ENCODE measurements around the gene CPNE5. TPM values are rescaled to one million over a fixed set of nuclear protein-coding genes. Genes with fewer than 3 reads are reported as not detected.

CPNE5 gene
- total RNA-seq, 2 experiments from 2014 or later = 0.19 to 0.28 TPM

- DNase-seq = no peak
- Mint-ChIP-seq H3K36me3 (ENCODE audit: low read depth) (peaks cover 72% of the 10 kb centered on the region), H3K27me3 (no peaks in the 10 kb centered on the region), H3K27ac (no peak overlapping the region), H3K4me3 (no peak overlapping the region), H3K4me1 (ENCODE audit: low read depth) (no peaks in the 10 kb centered on the region), H3K9me3 (no peaks in the 10 kb centered on the region)
- no peak overlapping the region for H3K4me3 ChIP-seq (ENCODE audit: low read length)
- intact Hi-C loops (cut with DNase I, micrococcal nuclease) = no loop called here
- no peaks in the 10 kb centered on the region for H3K9me3 ChIP-seq (ENCODE audit: control insufficient read depth in 1 of 2, insufficient read depth in 1 of 2, low read length in 2 of 2)
- H3K36me3 ChIP-seq (ENCODE audit: insufficient read depth, low read length) = peaks cover 45% of the 10 kb centered on the region
- no peaks in the 10 kb centered on the region for H3K4me1 ChIP-seq (ENCODE audit: insufficient read depth, low read length)
- no peaks in the 10 kb centered on the region for H3K27me3 ChIP-seq (ENCODE audit: control insufficient read depth in 1 of 2, insufficient read depth in 2 of 2, low read length in 2 of 2)
- H3K27ac ChIP-seq (ENCODE audit: low read depth in 1 of 2, low read length in 2 of 2) = no peak overlapping the region
- ATAC-seq (ENCODE audit: poor library complexity) = no peak
- ChIA-PET POLR2A (interaction anchor here (0.8 kb wide), 1 partner anchor 88 kb away, joined by 3 read pairs; no protein-coding TSS in a partner anchor), CTCF (interaction anchor here (1.2 kb wide), 1 partner anchor 24 kb away, joined by 3 read pairs; no protein-coding TSS in a partner anchor)
- no peak for TF ChIP-seq CTCF (IDR thresholded peaks at IDR 0.05)
These were observed 18.1 kb upstream of the CPNE5 start for GRCh38 chr6:36857325-36857724.

GRCh38 chr6:36856277-36856676, 17.0 kb upstream of the CPNE5 start:
- intact Hi-C loops (cut with DNase I, micrococcal nuclease) = no loop called here
- Histone ChIP-seq H3K4me3 (ENCODE audit: low read length) (no peak overlapping the region), H3K27me3 (ENCODE audit: control insufficient read depth in 1 of 2, insufficient read depth in 2 of 2, low read length in 2 of 2) (no peaks in the 10 kb centered on the region), H3K36me3 (ENCODE audit: insufficient read depth, low read length) (peaks cover 44% of the 10 kb centered on the region), H3K27ac (ENCODE audit: low read depth in 1 of 2, low read length in 2 of 2) (no peak overlapping the region), H3K9me3 (ENCODE audit: control insufficient read depth in 1 of 2, insufficient read depth in 1 of 2, low read length in 2 of 2) (no peaks in the 10 kb centered on the region), H3K4me1 (ENCODE audit: insufficient read depth, low read length) (no peaks in the 10 kb centered on the region)
- no peak for DNase-seq
- no peaks in the 10 kb centered on the region for H3K27me3 Mint-ChIP-seq
- H3K9me3 Mint-ChIP-seq = no peaks in the 10 kb centered on the region
- H3K4me1 Mint-ChIP-seq (ENCODE audit: low read depth) = no peaks in the 10 kb centered on the region
- ATAC-seq (ENCODE audit: poor library complexity) = no peak
- H3K27ac Mint-ChIP-seq = no peak overlapping the region
- ChIA-PET POLR2A (no interaction called here), CTCF (interaction anchor here (1.2 kb wide), 1 partner anchor 25 kb away, joined by 3 read pairs; no protein-coding TSS in a partner anchor)
- no peak overlapping the region for H3K4me3 Mint-ChIP-seq
- peaks cover 73% of the 10 kb centered on the region for H3K36me3 Mint-ChIP-seq (ENCODE audit: low read depth)
- no peak for TF ChIP-seq CTCF (IDR thresholded peaks at IDR 0.05)

GRCh38 chr6:36855750-36856149, 16.5 kb upstream of the CPNE5 start:
- DNase-seq (no peak), ATAC-seq (ENCODE audit: poor library complexity) (no peak)
- Mint-ChIP-seq H3K4me3 (no peak overlapping the region), H3K27me3 (no peaks in the 10 kb centered on the region), H3K9me3 (peaks cover 2% of the 10 kb centered on the region), H3K36me3 (ENCODE audit: low read depth) (peaks cover 71% of the 10 kb centered on the region), H3K27ac (no peak overlapping the region), H3K4me1 (ENCODE audit: low read depth) (no peaks in the 10 kb centered on the region)
- H3K9me3 ChIP-seq (ENCODE audit: control insufficient read depth in 1 of 2, insufficient read depth in 1 of 2, low read length in 2 of 2) = peaks cover 4% of the 10 kb centered on the region in 2 experiments
- ChIA-PET POLR2A (no interaction called here), CTCF (no interaction called here)
- no peak for TF ChIP-seq CTCF (IDR thresholded peaks at IDR 0.05)
- no peaks in the 10 kb centered on the region for H3K4me1 ChIP-seq (ENCODE audit: insufficient read depth, low read length)
- intact Hi-C loops (cut with DNase I, micrococcal nuclease) = no loop called here
- H3K27me3 ChIP-seq (ENCODE audit: control insufficient read depth in 1 of 2, insufficient read depth in 2 of 2, low read length in 2 of 2) = no peaks in the 10 kb centered on the region
- no peak overlapping the region for H3K4me3 ChIP-seq (ENCODE audit: low read length)
- peaks cover 44% of the 10 kb centered on the region for H3K36me3 ChIP-seq (ENCODE audit: insufficient read depth, low read length)
- no peak overlapping the region for H3K27ac ChIP-seq (ENCODE audit: low read depth in 1 of 2, low read length in 2 of 2)
